Effector memory CD8-positive, alpha-beta T cell (primary cell): Measurements from ENCODE around the gene FAM234B.

ENCODE experiments used
- ATAC-seq: fragments of 150-1000 bp; cut with Tn5 transposase; replicated peaks from 2 replicates; pipeline ENCODE4 v1.10.0; 2021; ENCODE audit warnings: mild to moderate bottlenecking, moderate library complexity
- DNase-seq, 3 experiments: peaks; one replicate each; pipeline ENCODE4 v3.0.0; 2021
- H3K27ac Mint-ChIP-seq, 2 donors: one replicate each; pipeline ENCODE4 v1.8.0; 2022; ENCODE audit warnings: mild to moderate bottlenecking in 2 of 2, mixed read lengths in 2 of 2, moderate library complexity in 2 of 2
- H3K27me3 Mint-ChIP-seq, 2 donors: one replicate each; pipeline ENCODE4 v1.8.0; 2022; ENCODE audit warnings: mixed read lengths in 2 of 2
- H3K36me3 Mint-ChIP-seq: one replicate; pipeline ENCODE4 v1.8.0; 2022; ENCODE audit warnings: mild to moderate bottlenecking, moderate library complexity, mixed read lengths; ENCODE audit not compliant: insufficient read depth
- H3K4me1 Mint-ChIP-seq, 2 donors: one replicate each; pipeline ENCODE4 v1.8.0; 2022; ENCODE audit warnings: low read depth in 2 of 2, mixed read lengths in 2 of 2
- H3K4me3 Mint-ChIP-seq, 2 donors: one replicate each; pipeline ENCODE4 v1.8.0; 2022; ENCODE audit warnings: mild to moderate bottlenecking in 2 of 2, mixed read lengths in 2 of 2, moderate library complexity in 2 of 2
- H3K9me3 Mint-ChIP-seq, 2 donors: one replicate each; pipeline ENCODE4 v1.8.0; 2022; ENCODE audit warnings: mixed read lengths in 2 of 2

FAM234B gene

DNA sequence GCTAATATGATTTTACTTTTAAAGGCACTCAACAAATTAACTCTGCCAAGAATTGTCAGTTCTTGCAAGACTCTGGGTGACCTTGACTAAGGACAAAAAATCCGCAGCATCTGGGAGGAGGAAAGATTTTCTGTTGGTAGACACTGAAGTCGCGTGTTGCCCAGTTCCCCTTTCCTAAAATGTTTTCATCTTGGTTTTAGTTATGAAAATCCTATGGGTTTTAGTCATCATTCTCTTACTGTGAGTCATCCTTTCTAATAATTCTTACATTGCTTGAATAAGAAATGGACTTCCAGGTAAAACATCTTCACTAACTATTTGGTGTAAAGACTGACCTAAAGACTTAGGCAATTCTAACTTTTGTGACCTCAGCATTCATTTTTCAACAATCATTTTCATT, 50.2 kb downstream of the FAM234B start:
- no peak for DNase-seq
- H3K4me1 Mint-ChIP-seq = peaks cover 6 to 11% of the 10 kb centered on the region in 2 donors
- no peaks in the 10 kb centered on the region for H3K9me3 Mint-ChIP-seq
- no peak overlapping the region for H3K4me3 Mint-ChIP-seq
- peaks cover 4 to 28% of the 10 kb centered on the region in 2 donors for H3K27me3 Mint-ChIP-seq
- ATAC-seq = no peak
- no peak overlapping the region for H3K27ac Mint-ChIP-seq
- H3K36me3 Mint-ChIP-seq = peaks cover 3% of the 10 kb centered on the region

DNA sequence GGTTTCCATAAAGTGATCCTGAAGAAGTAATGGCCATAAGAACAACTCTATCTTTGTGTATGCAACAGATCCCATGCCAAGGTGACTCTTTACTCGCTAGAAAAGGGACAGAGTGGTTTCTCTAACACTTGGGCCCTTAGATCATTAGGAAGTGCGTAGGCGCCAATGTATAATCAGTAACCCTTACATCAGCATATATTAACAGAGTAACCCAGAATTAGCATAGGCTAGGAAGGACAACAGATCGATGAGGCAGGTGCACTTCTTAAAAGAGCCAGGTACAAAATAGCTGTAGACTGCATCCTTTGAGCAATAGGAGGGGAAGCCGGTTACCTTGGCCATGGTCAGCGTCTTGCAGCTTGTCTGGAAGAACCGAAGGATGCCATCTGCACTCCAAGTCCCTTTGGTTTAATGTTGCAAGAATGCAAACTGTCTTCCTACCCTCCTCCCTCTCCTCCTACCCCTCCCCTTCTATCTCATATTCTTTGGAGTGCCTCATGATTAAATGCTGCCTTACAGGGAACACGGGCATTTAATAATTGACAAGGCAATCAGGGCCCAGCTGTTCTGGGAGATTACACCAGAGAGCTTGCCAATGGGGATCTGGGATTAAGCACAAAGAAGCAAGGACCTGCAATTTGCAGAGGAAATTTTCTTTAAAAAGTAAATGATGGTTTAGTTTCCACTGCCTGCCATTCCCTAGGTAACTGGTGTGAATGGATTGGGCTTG, 51.2 kb downstream of the FAM234B start:
- peaks cover 3% of the 10 kb centered on the region for H3K36me3 Mint-ChIP-seq
- H3K27ac Mint-ChIP-seq = no peak overlapping the region

DNA sequence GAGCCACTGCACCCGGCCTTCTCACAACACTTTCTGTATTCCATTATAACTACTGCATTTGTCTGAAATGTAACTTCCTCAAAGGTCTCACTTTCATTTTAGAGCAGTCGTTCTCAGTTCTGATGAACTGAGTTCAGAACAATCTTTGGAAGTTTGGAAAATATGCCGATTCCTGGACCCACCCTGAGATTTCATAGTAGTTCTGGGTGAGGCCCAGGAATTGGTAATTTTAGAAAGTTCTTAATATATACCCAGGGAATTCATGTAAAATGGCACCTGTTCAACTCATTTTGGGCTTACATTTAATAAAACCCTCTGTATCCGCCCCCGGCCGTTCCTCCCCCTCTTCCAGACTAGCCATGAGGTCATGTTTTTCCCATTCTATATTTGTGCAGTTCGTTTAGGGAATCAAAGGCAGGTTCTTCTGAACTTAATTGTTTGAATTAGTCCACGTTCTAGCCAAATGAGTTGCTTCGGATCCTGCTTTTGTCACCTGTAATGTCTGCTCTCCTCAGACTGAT, 53.4 kb downstream of the FAM234B start:
- Mint-ChIP-seq H3K27me3 (peaks cover 4 to 17% of the 10 kb centered on the region in 2 donors), H3K27ac (peak overlapping the region; percentile 86 to 97), H3K36me3 (peaks cover 23% of the 10 kb centered on the region), H3K4me3 (peak overlapping the region in 1 of 2 donors; percentile 54), H3K4me1 (peaks cover 13 to 20% of the 10 kb centered on the region in 2 donors), H3K9me3 (no peaks in the 10 kb centered on the region)
- DNase-seq (no peak), ATAC-seq (no peak)

More for the DNA sequence above, 51.2 kb downstream of the FAM234B start:
- Mint-ChIP-seq H3K4me1 (peaks cover 7 to 13% of the 10 kb centered on the region in 2 donors), H3K9me3 (no peaks in the 10 kb centered on the region), H3K4me3 (no peak overlapping the region), H3K27me3 (peaks cover 4 to 28% of the 10 kb centered on the region in 2 donors)
- DNase-seq = no peak
- no peak for ATAC-seq

DNA sequence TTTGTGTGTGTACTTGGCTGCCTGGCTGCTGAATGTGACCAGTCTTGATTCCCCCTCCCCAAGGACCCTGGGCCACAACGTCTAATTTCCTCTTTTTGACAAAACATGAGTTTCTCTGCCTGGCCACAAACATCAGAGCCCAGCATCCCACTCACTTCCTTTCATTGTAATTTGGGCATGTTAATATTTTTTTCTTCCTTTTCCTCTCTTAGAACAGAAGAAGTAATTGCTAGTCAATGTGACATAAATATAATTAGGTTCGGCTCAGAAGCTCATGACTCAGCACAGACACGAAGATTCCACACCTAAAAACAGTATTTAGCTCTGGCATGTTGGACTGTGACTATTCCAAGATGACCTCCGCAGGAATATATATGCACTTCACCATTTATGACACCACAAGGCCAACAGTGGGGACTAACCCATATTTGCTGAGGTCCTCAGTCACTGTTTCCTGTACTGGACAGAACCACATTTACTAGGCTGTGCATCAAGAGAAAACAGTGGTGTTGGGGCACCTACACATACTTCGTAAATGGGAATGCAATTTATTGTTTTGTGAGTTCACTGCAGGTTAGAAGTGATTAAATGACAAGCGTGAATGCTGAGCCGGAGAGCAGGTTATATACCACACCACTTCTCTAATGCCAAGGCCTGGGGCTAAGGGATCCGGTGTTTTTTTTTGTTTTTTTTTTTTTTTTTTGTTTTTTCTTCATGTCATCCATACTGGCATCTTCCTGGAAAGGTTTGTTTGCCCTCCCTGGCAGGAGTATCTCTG, 55.1 kb downstream of the FAM234B start:
- Mint-ChIP-seq H3K27ac (peak overlapping the region; percentile 86 to 97), H3K36me3 (peaks cover 23% of the 10 kb centered on the region), H3K4me3 (peak overlapping the region in 1 of 2 donors; percentile 28), H3K4me1 (peaks cover 13 to 25% of the 10 kb centered on the region in 2 donors), H3K9me3 (no peaks in the 10 kb centered on the region), H3K27me3 (peaks cover 4 to 11% of the 10 kb centered on the region in 2 donors)
- DNase-seq (no peak), ATAC-seq (no peak)

DNA sequence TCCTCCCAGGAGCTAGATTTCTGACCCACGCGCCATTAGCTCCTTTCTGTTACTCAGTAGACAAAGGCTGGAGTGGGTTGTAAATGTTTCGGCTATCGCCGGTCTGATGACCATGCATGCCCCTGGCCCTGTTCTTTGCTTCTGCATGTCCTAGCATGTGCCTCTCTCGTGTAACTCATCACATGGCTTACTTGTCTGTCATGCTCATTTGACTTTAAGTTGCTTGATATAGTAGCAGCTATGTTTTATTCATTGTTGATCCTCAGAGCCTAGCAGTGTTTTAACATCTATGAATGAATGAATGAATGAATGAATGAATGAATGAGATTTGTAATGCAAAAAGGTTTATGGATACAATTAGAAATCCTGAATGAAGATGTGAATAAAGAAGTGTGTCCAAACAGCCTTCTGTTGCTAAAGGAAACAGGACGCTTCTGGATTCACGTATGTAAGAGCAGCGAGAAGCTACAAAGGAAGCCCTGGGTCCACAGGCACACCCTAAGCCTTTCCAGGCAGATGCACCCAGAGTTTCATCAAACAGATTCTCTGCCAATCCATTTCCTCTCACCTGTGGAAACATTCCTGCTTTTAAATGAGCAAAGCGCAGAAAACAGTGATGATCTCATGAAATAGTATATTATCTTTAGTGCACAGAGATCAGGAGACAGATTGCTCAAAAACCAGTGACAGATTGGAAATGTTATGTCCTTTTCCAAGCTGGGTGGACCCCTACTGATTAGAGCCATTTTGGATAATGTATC, 55.8 kb downstream of the FAM234B start:
- Mint-ChIP-seq H3K27me3 (peaks cover 0 to 4% of the 10 kb centered on the region in 2 donors), H3K9me3 (no peaks in the 10 kb centered on the region), H3K27ac (peak overlapping the region; percentile 97 to 98), H3K4me3 (peak overlapping the region; percentile 80 to 86), H3K4me1 (peaks cover 13 to 25% of the 10 kb centered on the region in 2 donors), H3K36me3 (peaks cover 23% of the 10 kb centered on the region)
- ATAC-seq (no peak), DNase-seq (no peak)

DNA sequence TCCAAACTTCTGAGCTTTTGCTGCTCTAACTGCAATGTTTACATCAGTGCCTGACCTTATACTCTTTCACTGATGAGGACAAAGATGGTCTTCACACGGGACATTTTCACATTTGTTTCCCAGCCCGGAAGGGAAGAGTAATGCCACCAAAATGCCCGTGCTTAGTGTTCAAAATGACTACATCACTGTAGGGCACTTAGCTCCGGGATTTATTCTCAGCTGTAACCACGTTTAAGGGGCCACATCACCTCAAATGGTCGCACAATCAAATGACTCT, 56.4 kb downstream of the FAM234B start:
- Mint-ChIP-seq H3K27me3 (no peaks in the 10 kb centered on the region), H3K9me3 (no peaks in the 10 kb centered on the region), H3K4me1 (peaks cover 13 to 25% of the 10 kb centered on the region in 2 donors), H3K36me3 (peaks cover 23% of the 10 kb centered on the region), H3K27ac (peak overlapping the region; percentile 97 to 98), H3K4me3 (peak overlapping the region; percentile 80 to 86)
- no peak for ATAC-seq
- no peak for DNase-seq

DNA sequence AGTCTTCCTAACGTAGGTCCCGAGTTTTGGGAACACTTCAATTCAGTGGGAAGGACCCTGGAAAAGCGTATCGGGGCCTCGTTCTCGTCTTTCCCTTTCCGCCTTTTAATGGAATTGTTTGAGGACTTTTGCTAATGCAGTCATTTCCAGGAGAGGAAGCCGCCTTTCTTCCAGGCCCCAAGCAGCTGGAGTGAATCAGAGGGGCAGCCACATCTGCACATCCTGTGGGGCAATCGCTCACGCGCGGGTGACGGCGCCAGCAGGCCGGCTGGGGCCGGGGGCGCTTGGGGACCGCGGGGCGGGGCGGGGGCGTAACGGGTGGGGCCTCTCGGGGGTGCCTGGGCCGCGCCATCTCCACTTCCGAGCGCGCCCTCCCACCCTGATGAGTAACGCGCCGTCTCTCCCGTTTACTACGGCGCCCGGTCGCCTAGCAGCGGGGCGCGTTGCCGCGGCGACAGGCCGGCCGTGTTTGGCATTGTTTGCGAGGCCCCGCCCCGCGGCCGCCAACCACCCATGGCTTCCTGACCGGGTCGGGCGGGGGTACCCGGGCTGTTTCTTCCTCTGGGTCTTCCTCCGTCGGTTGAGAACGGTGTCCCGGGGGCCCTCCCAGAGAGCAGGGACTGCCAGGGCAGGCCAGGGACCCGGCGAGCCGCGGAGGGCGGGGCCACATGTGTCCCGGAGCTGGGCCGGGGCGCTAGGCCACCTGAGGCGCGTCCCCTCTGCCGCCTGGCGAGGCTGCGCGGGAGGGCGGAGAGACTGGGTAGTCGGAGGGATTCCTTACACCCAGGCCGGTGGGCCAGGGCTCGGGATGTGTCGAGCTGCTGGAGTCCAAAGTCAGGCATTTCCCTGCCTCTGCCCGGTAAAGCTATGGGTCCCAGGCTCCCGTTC, 56.9 kb downstream of the FAM234B start:
- peak overlapping the region; percentile 80 to 86 for H3K4me3 Mint-ChIP-seq
- peaks cover 23% of the 10 kb centered on the region for H3K36me3 Mint-ChIP-seq

DNA sequence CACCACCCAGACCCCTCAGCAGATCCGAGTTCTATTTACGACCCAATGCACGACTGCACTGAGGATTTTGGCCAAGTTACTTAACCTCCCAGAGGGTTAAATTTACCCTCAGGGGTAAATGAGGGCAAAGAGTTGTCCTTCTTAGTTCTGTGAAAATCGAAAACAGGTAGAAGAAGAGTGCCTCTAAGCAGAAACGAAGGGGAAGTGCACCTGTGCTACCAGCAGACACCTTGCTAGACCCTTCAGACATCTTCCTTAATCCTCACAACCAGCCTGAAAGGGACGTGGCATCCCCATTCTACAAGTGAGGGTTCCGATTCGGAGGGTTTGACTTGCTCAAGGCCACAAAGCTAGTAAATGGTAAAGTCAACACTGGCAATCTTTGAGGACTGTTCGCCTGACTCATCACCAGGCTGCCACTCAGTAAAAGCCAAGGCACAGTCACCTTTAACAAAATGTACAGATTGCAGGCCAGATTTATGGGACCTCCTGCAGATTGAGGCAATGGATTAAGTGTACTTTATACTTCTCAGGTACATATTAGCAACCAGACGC, 57.7 kb downstream of the FAM234B start:
- H3K4me3 Mint-ChIP-seq = peak overlapping the region; percentile 80 to 86
- H3K36me3 Mint-ChIP-seq = peaks cover 23% of the 10 kb centered on the region
- H3K4me1 Mint-ChIP-seq = peaks cover 13 to 25% of the 10 kb centered on the region in 2 donors
- no peaks in the 10 kb centered on the region for H3K9me3 Mint-ChIP-seq
- no peak for ATAC-seq
- peak overlapping the region; percentile 97 to 98 for H3K27ac Mint-ChIP-seq
- no peaks in the 10 kb centered on the region for H3K27me3 Mint-ChIP-seq
- DNase-seq = peak; percentile 5 to 18 (median 10)

More for the DNA sequence above, 56.9 kb downstream of the FAM234B start:
- H3K4me1 Mint-ChIP-seq = peaks cover 13 to 25% of the 10 kb centered on the region in 2 donors
- no peaks in the 10 kb centered on the region for H3K27me3 Mint-ChIP-seq
- DNase-seq = peak; percentile 92 to 95 (median 93)
- peak overlapping the region; percentile 97 to 98 for H3K27ac Mint-ChIP-seq
- no peaks in the 10 kb centered on the region for H3K9me3 Mint-ChIP-seq
- peak; percentile 88 for ATAC-seq

DNA sequence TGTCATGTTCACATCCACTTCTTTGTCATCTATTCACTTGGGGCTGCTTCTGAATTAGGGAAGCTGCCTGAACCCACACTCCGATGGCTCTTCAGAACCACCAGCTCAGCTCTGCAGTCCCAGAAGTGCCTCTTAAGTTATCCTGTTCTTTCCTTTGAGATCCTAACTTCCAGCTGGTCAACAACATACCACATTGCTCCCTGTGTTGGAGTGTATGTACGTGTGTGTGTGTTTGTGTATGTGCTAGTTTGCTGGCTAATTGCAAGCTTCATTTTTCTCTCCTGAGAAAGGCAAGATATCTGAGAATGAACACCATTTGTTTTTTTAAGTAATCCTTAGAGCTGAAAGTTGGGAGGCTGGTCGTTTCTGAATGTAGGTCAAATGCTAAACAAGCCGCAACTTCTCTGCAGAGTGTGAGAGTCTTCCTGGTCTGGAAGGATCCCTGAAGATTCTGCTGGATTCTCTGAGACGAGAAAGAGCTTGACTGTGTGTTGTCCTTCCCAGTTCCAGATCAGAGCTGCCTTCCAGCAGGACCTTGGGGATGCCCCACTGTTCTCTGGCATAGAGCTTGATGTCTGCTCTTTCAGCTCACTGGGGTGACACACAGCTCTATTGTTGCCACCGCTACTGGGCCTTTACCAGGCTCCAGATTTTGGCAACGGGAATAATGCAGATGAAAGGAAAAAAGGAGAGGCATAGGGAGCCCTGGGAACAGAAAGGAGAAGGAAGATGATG, 58.4 kb downstream of the FAM234B start:
- peaks cover 13 to 25% of the 10 kb centered on the region in 2 donors for H3K4me1 Mint-ChIP-seq
- H3K4me3 Mint-ChIP-seq = peak overlapping the region; percentile 80 to 86
- H3K27me3 Mint-ChIP-seq = no peaks in the 10 kb centered on the region
- DNase-seq = no peak
- H3K27ac Mint-ChIP-seq = peak overlapping the region; percentile 97 to 98
- no peaks in the 10 kb centered on the region for H3K9me3 Mint-ChIP-seq
- no peak for ATAC-seq
- peaks cover 23% of the 10 kb centered on the region for H3K36me3 Mint-ChIP-seq

DNA sequence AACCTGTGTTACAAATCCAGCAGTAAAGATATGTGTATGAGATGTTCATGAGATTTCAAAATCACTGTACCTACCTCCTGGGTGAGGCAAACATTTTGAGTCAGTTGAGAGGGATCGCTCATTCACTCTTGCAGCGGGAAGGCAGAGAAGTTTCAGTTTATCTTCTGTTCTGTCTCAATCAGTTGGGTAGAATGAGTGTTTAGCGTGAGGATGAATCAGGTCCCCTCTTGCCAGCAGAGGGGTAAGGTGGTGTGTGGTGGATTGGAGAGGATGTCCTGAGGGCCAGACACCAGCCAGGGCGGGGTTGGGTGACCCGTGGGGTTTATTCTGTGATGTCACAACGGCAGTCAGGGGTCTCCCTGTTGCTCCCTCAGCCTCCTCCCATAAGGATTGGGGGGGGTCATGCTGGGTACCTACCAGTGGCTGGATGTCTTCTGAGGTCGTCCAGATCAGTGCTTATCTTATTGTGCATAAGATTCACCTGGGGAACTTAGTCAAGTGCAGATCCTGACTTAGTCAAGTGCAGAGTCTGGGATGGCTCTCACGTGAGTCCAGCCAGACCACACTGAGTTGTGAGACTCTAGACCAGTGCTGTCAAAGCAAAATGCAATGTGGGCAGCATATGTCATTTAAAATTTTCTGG, 59.3 kb downstream of the FAM234B start, which contains the start of gene GSG1:
Gene GSG1 (minus strand): TSS at position 277 of the 643 bp plus-strand sequence. CDS start 155 bp downstream, at position 122.
- DNase-seq (no peak), ATAC-seq (no peak)
- H3K27ac Mint-ChIP-seq = peak within 1 kb of the TSS; percentile 97 to 98
- H3K4me1 Mint-ChIP-seq = peaks cover 10 to 20% of the 10 kb centered on the region in 2 donors
- H3K9me3 Mint-ChIP-seq = no peaks in the 10 kb centered on the region
- H3K36me3 Mint-ChIP-seq = peaks cover 19% of the 10 kb centered on the region
- peaks cover 2 to 4% of the 10 kb centered on the region in 2 donors for H3K27me3 Mint-ChIP-seq
- peak within 1 kb of the TSS; percentile 80 to 86 for H3K4me3 Mint-ChIP-seq

DNA sequence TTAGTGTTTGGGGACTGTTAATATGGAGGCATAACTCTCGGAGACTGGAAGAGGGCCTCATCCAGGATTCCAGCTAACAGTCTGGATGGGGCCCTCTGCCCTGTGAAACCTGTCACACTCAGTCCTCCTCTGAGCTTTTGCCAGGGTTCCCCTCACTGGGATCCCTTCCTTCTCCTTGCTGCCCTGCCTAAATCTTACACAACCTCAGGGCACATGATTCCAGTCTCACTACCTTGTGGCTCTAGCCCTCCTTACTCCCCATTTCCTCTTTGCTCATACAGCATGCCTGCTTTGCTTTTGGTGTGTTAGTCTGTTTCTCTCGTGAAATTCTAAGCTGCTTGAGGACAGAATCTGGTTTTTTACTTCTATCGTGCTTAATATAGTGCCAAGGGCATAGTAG, 60.2 kb downstream of the FAM234B start:
- H3K36me3 Mint-ChIP-seq = peaks cover 19% of the 10 kb centered on the region
- H3K27me3 Mint-ChIP-seq = peaks cover 5 to 13% of the 10 kb centered on the region in 2 donors
- ATAC-seq (no peak), DNase-seq (no peak)
- peaks cover 8 to 13% of the 10 kb centered on the region in 2 donors for H3K4me1 Mint-ChIP-seq
- H3K4me3 Mint-ChIP-seq = no peak overlapping the region
- no peaks in the 10 kb centered on the region for H3K9me3 Mint-ChIP-seq
- no peak overlapping the region for H3K27ac Mint-ChIP-seq
